Kidney capillary endothelial cell (primary cell): Measurements from ENCODE around the gene BTBD19.
"Not testable (repeated sequence)": the region's sequence is repeated elsewhere in the genome, so short reads cannot be mapped to it uniquely, and the experiment has no call there.

ENCODE experiments used
- DNase-seq: peaks from one replicate; pipeline ENCODE4 v3.0.0-alpha.2; 2018; ENCODE audit warnings: low spot score

BTBD19 gene

GRCh38 chr1:44828003-44828651 is 19.8 kb downstream of the BTBD19 start:
- no peak for DNase-seq

DNA sequence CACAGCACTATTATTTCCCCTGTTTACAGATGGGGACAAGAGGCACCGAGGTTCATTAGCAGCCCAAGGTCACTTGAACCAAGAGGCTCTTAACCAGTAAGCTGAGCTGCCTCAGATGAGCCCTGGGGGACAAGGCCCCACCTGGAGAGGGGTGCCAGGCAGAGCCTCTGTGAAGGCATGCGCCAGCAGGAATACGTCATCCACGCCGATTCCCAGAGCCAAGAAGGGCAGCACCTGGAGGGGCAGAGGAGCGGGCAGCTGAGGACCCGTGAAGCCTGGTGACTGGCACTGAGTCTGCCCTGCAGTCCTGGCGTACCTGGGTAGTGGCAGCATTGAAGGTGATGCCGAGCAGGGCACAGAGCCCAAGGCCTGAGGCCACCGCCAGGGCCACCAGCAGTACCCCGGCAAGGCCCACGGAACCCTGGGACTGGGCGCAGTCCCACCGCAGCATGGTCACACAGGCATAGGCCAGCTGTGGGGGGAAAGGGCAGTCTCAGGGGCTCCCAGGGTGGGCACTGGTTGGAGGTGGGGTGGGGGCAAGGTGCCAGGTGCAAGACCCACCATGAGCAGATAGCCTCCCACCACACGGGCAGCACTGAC is 20.6 kb downstream of the BTBD19 start:
- DNase-seq, result no peak

DNA sequence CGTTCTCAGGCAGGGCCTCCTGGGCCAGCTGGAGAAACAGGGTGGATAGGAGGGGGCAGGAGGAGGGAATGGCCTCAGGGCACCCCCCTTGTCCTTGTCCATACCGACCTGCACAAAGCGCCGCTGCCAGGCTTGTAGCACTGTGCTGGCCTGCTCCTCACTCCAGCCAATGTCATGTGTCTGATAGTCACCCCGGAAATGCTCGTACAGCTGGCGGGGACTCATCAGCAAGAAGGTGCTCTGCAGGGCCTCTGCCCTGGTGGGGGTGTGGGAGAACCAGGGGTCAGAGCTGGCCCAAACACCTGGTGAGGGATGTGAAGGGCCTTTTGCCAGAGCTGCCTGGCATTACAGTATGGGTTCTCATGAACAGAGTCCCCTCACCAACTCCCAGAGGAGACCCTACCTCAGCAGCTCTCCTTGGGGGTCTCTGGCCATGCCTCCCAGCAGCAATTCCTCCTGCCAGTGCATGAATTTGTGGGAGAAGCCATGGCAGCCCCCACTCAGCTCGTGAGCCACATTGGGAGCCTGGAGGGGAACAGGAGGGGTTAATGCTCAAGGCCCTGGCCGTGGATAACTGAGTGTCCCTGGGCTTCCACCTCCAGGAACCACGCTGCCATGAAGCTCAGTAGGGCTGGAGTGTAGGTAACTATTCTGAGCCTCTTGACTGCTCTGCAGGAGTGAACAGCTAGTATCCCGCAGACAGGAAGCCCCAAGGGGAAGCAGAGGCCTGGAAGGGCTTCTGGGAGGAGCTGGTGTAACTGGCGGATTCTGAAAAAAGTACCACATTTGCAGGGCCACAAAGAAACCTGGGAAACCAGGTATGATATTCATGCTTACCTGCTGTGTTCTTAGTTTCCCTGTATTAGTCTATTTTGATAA is 21.4 kb downstream of the BTBD19 start:
- DNase-seq, result no peak

DNA sequence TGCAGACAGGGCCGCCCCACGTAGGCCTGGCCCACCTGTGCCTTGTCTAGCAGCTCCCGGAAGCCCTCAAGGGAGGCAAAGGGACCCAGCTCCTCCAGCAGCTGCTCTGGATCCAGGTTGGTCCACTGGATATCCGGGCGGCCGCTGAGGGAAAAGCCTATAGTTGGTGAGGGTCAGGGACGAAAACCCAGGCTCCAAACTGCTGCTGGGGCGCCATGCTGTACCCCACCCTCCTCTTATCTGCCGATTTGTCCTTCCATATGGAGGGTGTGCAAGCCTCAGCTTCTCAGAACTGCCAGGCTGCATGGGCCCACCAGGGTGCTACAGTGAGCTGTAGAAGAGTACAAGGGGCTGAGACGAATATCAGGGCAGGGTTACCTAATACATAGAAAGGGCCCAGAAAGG is 22.6 kb downstream of the BTBD19 start:
- DNase-seq, result no peak

- DNase-seq, result no peak
Measured at GRCh38 chr1:44831516-44831915, 23.2 kb downstream of the BTBD19 start.

GRCh38 chr1:44832056-44832705 is 23.9 kb downstream of the BTBD19 start:
- no peak for DNase-seq

DNA sequence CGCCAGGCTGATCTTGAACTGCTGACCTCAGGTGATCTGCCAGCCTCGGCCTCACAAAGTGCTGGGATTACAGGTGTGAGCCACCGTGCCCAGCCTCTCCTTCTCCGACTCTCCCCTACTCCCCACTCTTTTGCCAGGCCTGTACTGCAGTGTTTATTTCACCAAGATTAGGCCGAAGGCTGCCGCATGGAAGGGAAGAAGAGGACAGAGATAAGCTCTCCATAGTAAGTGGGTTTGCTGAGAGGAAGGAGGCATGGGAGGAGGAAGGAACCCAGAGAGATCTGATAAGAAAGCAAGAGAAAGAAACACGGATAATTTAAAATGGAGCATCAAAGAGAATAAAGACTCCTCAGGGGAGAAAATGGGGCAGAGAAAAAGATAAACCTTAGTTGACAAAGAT is 26.0 kb downstream of the BTBD19 start:
- no peak for DNase-seq

GRCh38 chr1:44835738-44836675 is 27.7 kb downstream of the BTBD19 start:
- DNase-seq, result peak; percentile 70

DNA sequence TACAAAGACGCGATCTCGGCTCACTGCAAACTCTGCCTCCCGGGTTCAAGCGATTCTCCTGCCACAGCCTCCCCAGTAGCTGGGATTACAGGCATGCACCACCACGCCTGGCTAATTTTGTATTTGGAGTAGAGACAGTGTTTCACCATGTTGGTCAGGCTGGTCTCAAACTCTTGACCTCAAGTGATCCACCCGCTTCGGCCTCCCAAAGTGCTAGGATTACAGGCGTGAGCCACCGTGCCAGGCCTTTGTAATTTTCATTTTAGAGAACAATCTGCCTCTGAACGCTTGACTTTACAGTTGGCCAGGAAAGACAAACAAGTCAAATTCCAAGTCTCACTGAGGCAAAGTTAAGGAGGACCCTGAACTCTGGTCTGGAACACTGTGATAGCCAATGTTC is 30.0 kb downstream of the BTBD19 start:
- DNase-seq, result not testable (repeated sequence)

DNA sequence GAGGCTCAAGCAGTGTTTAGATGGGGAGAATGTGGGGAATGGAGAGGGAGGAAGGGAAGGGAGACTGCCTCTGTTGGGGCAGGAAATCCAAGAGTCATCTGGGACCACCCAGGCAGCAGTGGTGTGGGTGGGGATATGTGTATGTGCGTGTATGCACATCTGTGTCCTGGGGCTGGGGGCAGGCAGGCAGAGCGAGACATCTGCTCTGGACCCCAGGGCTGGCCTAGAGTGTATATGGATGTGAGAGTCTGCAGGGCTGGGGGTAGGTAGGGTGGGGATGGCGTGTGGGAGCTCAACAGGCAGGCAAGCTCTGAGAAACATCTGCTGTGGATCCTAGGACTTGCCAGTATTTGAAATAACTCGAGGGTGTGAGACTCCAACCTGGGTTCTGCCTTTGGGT is 31.3 kb downstream of the BTBD19 start:
- no peak for DNase-seq

DNA sequence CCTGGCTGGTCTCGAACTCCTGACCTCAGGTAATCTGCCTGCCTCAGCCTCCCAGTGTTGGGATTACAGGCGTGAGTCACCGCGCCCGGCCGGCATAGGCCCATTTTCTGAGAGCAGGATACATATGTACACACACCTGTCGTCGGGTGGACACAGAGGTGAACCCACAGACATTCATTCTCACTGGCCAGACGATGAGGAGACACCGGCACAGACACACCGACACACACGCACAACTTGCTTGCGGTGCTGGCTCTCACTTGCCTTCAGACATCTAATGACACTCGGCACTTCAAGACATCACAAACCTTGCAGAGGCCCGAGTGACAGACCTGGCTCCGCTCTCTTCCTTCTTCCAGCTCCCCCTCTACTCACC is 34.2 kb downstream of the BTBD19 start:
- DNase-seq, result no peak

DNA sequence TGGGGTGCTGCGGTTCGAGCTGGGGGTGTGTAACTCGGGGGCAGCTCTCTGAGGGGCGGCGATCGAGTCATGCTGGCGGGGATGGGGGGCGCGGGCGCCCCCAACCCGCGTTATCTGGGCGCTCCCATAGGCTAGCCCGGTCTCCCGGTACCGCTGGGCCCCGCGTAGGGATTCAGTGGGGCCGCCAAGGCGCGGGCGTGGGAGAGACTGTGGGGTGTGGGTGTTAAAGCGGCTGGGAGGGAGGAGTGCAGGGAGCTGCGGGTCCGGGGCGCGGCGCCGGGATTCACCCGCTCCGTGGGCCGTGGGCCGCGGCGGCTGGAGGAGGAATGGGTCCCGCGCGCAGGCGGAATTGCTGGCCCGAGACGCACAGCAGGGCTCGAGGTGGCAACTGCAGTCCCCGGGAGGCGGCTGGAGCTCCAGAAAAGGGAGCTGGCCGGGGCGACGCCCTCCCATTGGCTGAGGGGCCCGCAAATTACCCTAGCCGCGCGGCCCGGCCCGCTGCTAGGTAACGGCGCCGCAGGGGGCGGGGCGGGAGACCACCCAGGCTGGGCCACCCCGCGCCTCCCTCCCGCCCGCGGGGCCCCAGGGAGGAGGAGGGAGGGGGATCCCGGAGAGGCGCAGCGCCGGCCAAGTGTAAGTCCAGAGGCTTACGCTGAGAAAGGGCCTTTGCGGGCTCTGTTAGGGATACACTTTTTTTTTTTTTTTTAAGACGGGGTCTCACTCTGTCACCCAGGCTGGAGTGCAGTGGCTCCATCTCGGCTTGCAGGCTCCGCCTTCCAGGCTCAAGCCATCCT is 34.7 kb downstream of the BTBD19 start, which contains the start of gene PTCH2:
Gene PTCH2 (minus strand): TSS at position 392 of the 794 bp plus-strand sequence. CDS start 321 bp downstream, at position 71.
- DNase-seq, result no peak

DNA sequence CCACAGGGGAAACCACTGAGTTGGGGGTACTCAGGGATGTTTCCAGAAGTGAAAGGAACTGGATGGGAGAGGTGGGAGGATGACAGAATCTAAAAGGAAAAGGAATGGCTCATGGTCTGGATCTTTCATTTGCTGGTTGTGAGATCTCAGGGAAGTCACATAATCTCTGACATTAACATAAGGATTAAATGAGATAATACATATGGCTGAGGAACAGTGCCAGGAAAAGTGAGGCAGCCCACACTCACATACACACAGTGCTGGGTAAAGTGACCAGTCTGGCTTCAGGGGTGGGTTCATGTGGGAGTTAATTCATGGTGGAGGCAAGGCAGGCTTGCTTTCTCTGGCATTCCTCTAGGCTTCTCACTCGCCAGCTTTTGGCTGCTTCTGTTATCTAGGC is 38.7 kb downstream of the BTBD19 start:
- DNase-seq, result no peak

DNA sequence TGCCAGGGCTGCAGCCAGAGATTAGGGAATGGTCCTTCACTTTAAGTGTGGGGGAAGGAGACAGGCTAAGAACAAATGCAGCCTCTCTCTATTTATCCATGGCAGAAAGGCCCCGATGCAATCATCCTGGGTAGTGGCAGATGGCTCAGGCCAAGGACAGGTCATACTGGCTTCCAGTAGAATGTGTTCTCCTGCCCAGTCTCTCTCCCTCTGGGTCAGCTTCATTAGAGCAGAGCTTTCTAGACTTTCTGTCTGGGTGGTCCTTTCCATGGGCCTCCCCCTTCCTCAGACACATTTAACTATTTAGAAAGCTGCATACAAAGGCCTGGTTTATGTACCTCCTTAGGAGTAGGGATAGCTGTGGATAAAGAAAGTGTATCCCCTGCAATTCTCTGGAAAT is 39.5 kb downstream of the BTBD19 start:
- no peak for DNase-seq

GRCh38 chr1:44848456-44849181 is 40.3 kb downstream of the BTBD19 start:
- DNase-seq, result no peak

- no peak for DNase-seq
Measured at GRCh38 chr1:44849575-44850132, 41.3 kb downstream of the BTBD19 start.

- no peak for DNase-seq
Measured at GRCh38 chr1:44851308-44851707, 43.0 kb downstream of the BTBD19 start.

DNA sequence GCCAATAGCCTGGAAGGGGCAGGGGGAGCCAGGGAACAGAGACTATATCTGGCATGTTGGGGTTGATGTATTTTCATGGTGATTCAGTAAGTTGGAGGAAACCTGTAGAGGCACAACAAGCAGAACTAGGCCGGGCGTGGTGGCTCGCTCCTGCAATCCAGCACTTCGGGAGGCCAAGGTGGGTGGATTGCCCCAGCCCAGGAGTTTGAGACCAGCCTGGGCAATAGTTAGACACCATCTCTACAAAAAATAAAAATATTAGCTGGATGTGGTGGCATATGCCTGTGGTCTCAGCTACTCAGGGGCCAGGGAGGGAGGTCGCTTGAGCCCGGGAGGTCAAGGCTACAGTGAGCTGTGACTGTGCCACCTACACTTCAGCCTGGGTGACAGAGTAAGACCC is 44.9 kb downstream of the BTBD19 start:
- DNase-seq, result no peak

- no peak for DNase-seq
Measured at GRCh38 chr1:44854970-44855369, 46.6 kb downstream of the BTBD19 start.

- DNase-seq, result no peak
Measured at GRCh38 chr1:44855742-44856141, 47.4 kb downstream of the BTBD19 start.
